ENCODE data around the gene IQSEC2.

Gene IQSEC2

GRCh38 chrX:53223955-53224859, 57.2 kb downstream of the IQSEC2 start:
- no peak for TF ChIP-seq CTCF (IDR thresholded peaks at IDR 0.05; ENCODE audit: low read depth, low read length)
- no peak for TF ChIP-seq EZH2phosphoT487 (IDR thresholded peaks at IDR 0.05; ENCODE audit: low read depth)
- Histone ChIP-seq H4K20me1 (ENCODE audit: insufficient read depth, low read length) (peaks cover 39% of the 10 kb centered on the region), H3K4me2 (ENCODE audit: low read length) (peak overlapping the region; percentile 87), H3K4me1 (ENCODE audit: low read length) (peaks cover 23% of the 10 kb centered on the region), H3K9me3 (ENCODE audit: insufficient read depth, low read length) (no peaks in the 10 kb centered on the region), H2AFZ (ENCODE audit: low read depth, low read length) (no peak overlapping the region), H3K27ac (ENCODE audit: low read length) (peak overlapping the region; percentile 79), H3K36me3 (replicated peaks; ENCODE audit: low read depth, low read length) (peaks cover 14% of the 10 kb centered on the region), H3K9ac (ENCODE audit: low read length) (peak overlapping the region; percentile 99), H3K79me2 (ENCODE audit: low read length) (peaks cover 59% of the 10 kb centered on the region), H3K27me3 (ENCODE audit: low read depth, low read length) (no peaks in the 10 kb centered on the region), H3K4me3 (ENCODE audit: low read length) (peak overlapping the region; percentile 100)

DNA sequence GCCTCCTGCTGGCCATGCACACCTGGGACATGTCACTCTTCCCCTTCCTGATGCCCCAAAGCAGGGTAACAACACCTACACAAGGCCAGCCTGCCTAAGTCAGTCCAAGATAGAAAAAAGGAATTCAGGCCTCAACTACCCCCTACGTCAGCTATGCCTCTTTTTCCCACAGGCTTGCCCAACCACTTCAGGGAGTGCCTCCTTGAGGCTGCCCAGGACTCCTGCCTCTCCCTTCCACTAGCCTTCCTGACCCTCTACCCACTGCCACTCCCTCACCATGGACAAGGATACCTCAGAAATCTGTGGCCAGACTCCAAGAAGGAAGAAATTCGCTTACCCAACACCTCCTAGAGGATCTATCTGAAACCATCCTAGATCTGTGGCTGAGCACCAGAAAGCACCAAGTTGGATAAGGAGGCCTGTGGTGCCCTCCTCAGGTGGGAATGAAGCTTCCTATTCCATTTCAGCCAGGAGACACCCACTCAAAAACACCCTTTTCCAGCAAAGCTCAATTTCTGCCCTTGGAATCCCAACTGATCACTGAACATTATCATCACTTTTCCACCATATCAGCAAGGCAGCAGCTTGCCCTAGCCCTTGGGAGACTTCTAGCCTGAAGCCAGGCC, 58.2 kb downstream of the IQSEC2 start:
- Histone ChIP-seq H3K4me2 (ENCODE audit: low read length) (peak overlapping the region; percentile 87), H3K36me3 (replicated peaks; ENCODE audit: low read depth, low read length) (peaks cover 16% of the 10 kb centered on the region), H4K20me1 (ENCODE audit: insufficient read depth, low read length) (peaks cover 39% of the 10 kb centered on the region), H2AFZ (ENCODE audit: low read depth, low read length) (no peak overlapping the region), H3K27ac (ENCODE audit: low read length) (no peak overlapping the region), H3K9ac (ENCODE audit: low read length) (peak overlapping the region; percentile 99), H3K79me2 (ENCODE audit: low read length) (peaks cover 60% of the 10 kb centered on the region), H3K4me3 (ENCODE audit: low read length) (peak overlapping the region; percentile 100), H3K9me3 (ENCODE audit: insufficient read depth, low read length) (no peaks in the 10 kb centered on the region), H3K4me1 (ENCODE audit: low read length) (peaks cover 23% of the 10 kb centered on the region), H3K27me3 (ENCODE audit: low read depth, low read length) (no peaks in the 10 kb centered on the region)
- no peak for TF ChIP-seq EZH2phosphoT487 (IDR thresholded peaks at IDR 0.05; ENCODE audit: low read depth)
- no peak for TF ChIP-seq CTCF (IDR thresholded peaks at IDR 0.05; ENCODE audit: low read depth, low read length)
